Colon (tissue), 2 donors: ENCODE results near the gene C6orf132.

ENCODE experiments used
- FAIRE-seq: peaks from 2 replicates; lab custom pipeline; 2012; peaks lifted over from hg19 to GRCh38; lab: Jason Lieb, UNC
- donor health status: control.
- donor health status: control.

C6orf132 gene

DNA sequence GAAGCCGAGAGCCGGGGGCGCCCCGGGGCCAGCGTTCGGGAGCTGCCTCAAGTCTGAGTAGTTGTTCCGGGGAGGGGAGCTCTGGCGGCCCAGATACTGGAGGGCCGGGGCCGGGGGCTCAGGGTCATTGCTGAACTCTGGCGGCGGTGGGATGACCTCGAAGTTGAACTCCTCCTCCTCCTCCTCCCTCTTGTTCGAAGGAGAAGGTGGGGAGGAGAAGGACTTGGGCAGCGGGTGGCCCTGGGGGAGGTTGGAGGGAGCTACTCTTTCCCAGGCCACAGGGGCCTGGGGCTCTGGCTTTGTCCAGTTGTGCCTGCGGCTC is 37.7 kb downstream of the C6orf132 start:
- FAIRE-seq, result no peak

DNA sequence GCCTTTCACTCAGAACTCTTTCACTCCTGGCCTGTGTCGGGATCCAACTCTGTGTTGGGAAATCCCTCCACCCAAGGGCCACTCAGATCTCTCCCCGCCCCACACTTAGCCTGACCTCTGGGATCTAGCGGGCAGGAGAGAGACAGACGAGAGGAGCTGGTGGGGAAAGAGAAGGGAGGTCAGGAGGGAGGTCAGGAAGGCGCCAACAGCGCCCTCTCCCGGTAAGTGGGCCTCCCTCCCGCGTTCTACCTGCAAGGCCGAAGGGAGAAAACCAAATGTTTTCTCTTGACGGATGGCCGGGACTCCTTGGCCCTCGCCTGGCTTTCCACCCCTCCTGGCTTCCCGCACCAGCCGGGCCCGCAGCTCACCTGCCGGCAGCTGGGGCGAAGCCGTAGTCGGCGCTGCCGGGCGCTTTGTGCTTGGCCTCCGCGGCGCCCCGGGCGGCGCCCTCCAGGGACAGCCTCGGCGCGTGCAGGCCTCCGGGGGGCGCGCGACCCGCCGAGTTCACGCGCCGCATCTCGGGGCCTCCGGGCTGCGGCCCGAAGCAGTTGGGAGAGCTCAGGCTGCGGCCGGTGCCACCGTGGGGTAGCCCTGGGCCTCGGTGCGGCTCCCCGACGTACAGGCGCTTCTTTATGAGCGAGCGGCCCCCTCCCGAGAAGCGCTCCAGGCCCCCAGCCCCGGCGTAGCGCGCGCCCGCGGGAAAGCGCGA is 38.2 kb downstream of the C6orf132 start:
- no peak for FAIRE-seq

GRCh38 chr6:42103753-42104094 is 38.7 kb downstream of the C6orf132 start:
- no peak for FAIRE-seq

GRCh38 chr6:42103216-42103615 is 39.2 kb downstream of the C6orf132 start:
- FAIRE-seq, result no peak

GRCh38 chr6:42101186-42101657 is 41.2 kb downstream of the C6orf132 start:
- no peak for FAIRE-seq

DNA sequence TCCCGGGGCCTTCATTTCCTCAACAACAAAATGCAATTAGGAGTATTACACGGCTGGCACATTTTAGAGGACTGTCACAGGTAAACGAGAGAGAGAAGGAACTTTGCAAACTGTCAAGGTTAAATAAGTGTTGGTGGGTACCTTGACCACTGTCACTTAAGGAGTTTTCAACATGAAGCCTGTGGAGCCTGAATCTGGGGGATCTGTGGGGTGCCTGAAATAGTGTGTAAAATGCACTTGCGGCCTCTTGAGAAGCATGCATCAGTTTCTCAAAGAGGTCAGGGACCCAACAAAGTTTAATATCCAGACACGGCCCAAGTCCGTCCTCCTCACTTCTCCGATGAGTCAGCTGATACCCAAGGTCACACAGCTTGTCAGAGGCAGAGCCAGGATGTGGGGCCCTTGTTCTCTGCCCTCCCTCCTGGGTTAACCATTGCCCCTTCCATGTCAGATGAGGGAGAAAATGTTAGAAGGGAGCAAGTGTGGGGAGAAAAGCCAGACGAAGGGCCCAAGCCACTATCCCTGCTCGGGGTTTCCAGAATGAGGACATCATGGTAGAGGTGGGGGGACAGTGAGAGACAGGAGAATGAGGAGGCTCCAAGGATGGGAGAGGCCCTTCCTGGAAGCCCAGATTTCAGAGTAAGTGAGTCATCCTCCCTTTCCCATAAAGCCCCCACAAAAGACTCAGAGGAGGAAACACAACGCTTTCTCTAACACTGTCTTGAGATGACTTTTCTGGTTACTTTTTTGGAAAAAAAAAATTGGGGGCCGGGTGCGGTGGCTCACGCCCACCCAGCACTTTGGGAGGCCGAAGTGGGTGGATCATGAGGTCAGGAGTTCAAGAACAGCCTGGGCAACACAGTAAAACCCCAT is 42.2 kb downstream of the C6orf132 start:
- no peak for FAIRE-seq

GRCh38 chr6:42099340-42100028 is 42.9 kb downstream of the C6orf132 start:
- no peak for FAIRE-seq

- no peak for FAIRE-seq
Measured at GRCh38 chr6:42095776-42096541, 46.5 kb downstream of the C6orf132 start.

GRCh38 chr6:42095094-42095493 is 47.3 kb downstream of the C6orf132 start:
- FAIRE-seq, result no peak

GRCh38 chr6:42093582-42094329 is 48.7 kb downstream of the C6orf132 start:
- no peak for FAIRE-seq

DNA sequence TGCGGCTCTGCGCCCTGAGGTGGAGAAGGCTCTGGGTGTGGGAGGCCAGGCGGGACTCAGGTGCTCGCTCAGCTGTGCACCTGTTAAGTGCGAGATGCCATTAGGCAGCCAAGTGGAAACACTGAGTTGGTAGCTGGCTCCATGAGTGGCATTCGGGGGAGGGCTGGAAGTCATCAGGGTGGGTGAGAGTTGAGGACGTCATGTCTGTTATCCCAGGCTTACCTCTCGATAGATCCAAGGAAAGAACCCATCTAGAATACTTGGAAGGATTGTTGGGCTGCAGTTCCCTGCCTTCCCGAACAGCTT is 50.7 kb downstream of the C6orf132 start:
- FAIRE-seq, result no peak

DNA sequence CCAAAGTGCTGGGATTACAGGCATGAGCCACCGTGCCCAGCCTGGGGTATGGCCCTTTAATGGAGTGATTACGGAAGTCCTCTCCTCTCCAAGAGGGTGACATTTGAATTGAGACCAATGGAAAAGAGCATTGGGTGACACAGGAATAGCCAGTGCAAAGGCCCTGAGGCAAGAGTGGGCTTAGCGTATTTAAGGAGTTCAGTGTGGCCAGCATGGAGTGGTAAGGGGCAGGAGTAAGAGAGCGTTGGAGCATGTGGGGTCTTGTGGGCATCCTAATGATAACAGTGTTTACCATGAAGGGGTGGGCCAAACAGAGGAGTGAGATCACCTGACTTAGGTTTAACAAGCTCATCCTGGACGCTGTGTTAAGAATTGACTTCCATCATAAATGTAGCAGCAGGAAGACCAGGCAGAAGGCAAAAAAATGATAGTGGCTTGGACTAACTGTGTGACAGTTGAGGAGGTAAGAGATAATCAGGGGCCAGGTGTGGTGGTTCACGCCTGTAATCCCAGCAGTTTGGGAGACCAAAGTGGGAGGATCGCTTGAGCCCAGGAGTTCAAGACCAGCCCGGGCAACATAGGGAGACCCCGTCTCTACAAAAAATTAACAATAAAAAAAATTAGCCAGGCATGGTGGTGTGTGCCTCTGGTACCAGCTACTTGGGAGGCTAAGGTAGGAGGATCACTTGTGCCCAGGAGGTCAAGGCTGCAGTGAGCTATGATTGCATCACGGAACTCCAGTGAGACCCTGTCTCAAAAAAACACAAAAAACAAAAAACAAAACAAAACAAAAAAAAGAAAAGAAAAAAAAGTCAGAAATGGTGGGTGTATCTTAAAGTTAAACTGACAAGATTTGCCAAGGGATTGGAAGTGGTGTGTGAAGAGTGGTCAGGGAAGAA is 51.4 kb downstream of the C6orf132 start:
- FAIRE-seq, result no peak

GRCh38 chr6:42088101-42088591 is 54.3 kb downstream of the C6orf132 start:
- no peak for FAIRE-seq

DNA sequence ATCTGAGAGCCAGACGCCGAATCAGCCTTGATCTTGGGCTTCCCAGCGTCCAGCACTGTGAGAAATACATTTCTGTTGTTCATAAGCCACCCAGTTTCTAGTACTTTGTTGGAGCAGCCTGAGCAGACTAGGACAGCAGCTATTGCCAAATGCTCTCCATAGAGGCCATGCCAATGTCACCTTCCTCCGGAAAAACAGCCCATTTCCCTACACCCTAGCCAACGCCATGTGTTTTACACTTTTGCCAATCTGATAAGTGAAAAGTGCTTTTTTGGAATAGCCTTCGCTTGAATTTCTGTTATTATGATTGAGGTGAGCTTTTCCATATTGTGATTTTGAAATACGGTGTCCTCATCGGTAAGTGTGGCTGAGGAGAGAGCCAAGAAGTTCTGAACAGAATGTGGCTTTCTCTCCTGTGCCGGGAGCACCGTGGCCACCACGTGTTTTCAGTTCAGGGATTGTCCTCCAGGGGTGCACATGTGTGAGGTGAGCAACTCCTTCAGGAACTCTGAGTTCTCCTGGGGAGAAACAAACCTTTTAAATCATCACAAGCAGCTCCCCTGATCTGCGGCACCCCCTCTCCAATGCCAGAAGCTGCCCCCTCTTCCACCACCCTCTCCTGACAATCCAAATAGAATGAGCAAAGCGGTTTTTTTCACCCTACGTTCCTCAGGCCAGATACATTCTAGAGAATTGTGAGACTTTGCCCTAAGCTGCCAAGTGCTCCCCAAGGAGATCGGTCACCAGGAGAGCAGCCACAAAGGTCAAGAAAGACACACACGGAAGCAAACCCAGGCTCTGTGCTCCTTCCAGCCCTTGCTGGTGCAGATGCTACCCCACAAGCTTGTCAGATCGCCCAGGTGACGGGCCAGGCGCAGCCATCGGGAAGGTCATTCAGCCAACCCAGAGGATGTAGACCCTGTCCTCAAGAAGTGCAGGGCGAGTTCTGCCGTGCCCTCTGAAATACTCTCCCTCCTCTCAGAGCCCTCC is 56.1 kb downstream of the C6orf132 start:
- no peak for FAIRE-seq

GRCh38 chr6:42084889-42085288 is 57.5 kb downstream of the C6orf132 start:
- no peak for FAIRE-seq

- FAIRE-seq, result no peak
Measured at GRCh38 chr6:42083530-42083929, 58.9 kb downstream of the C6orf132 start.

- no peak for FAIRE-seq
Measured at GRCh38 chr6:42079941-42080464, 62.4 kb downstream of the C6orf132 start.

- FAIRE-seq, result no peak
Measured at GRCh38 chr6:42078386-42078785, 64.0 kb downstream of the C6orf132 start.
